Astrocyte (in vitro differentiated cells and primary cell): ENCODE data around the gene NELFB. TPM values are rescaled to one million over a fixed set of nuclear protein-coding genes. Genes with fewer than 3 reads are reported as not detected.
A peak's percentile ranks its signal among the peaks of the same experiment; 100 is the strongest.

Experiments
- DNase-seq: peaks from one replicate; pipeline ENCODE4 v3.0.0-alpha.2; 2010; ENCODE audit warnings: low read depth
- FAIRE-seq: peaks from 2 replicates; lab custom pipeline; 2011; peaks lifted over from hg19 to GRCh38; lab: Jason Lieb, UNC
- H2AFZ ChIP-seq: 2 replicates; pipeline ENCODE4 v1.6.0; 2012; ENCODE audit warnings: low read depth, low read length, inconsistent platforms
- H3K27ac ChIP-seq: 2 replicates; pipeline ENCODE4 v1.5.1; 2011; ENCODE audit warnings: low read depth, low read length, inconsistent platforms
- H3K27me3 ChIP-seq: 2 replicates; pipeline ENCODE4 v1.6.0; 2011; ENCODE audit warnings: low read length, inconsistent platforms; ENCODE audit not compliant: insufficient read depth
- H3K36me3 ChIP-seq: 2 replicates; pipeline ENCODE4 v1.5.1; 2011; ENCODE audit warnings: low read length, inconsistent platforms; ENCODE audit not compliant: insufficient read depth
- H3K4me1 ChIP-seq: 2 replicates; pipeline ENCODE4 v1.5.1; 2011; ENCODE audit warnings: low read length, inconsistent platforms; ENCODE audit not compliant: insufficient read depth
- H3K4me2 ChIP-seq: 2 replicates; pipeline ENCODE4 v1.6.0; 2012; ENCODE audit warnings: low read length, inconsistent platforms
- H3K4me3 ChIP-seq: 2 replicates; pipeline ENCODE4 v1.5.1; 2011; ENCODE audit warnings: low read depth, mild to moderate bottlenecking, low read length, inconsistent platforms; ENCODE audit not compliant: insufficient read depth
- H3K79me2 ChIP-seq: 2 replicates; pipeline ENCODE4 v1.6.0; 2012; ENCODE audit warnings: mild to moderate bottlenecking, low read length, inconsistent platforms; ENCODE audit not compliant: insufficient read depth
- H3K9ac ChIP-seq: 2 replicates; pipeline ENCODE4 v1.6.0; 2012; ENCODE audit warnings: mild to moderate bottlenecking, low read length, inconsistent platforms
- H3K9me3 ChIP-seq: 2 replicates; pipeline ENCODE4 v1.5.1; 2012; ENCODE audit warnings: low read depth, mild to moderate bottlenecking, low read length, inconsistent platforms; ENCODE audit not compliant: insufficient read depth
- H4K20me1 ChIP-seq: 2 replicates; pipeline ENCODE4 v1.6.0; 2012; ENCODE audit warnings: low read length, inconsistent platforms; ENCODE audit not compliant: insufficient read depth
- H3K27ac Mint-ChIP-seq: one replicate; pipeline ENCODE4 v1.8.0; 2021; ENCODE audit warnings: mild to moderate bottlenecking, mixed read lengths; ENCODE audit not compliant: unreplicated experiment
- H3K27me3 Mint-ChIP-seq: one replicate; pipeline ENCODE4 v1.8.0; 2021; ENCODE audit warnings: low read depth, mixed read lengths; ENCODE audit not compliant: unreplicated experiment
- H3K36me3 Mint-ChIP-seq: one replicate; pipeline ENCODE4 v1.8.0; 2021; ENCODE audit warnings: low read depth, mixed read lengths; ENCODE audit not compliant: unreplicated experiment
- H3K4me1 Mint-ChIP-seq: one replicate; pipeline ENCODE4 v1.8.0; 2021; ENCODE audit warnings: low read depth, mixed read lengths; ENCODE audit not compliant: unreplicated experiment
- H3K4me3 Mint-ChIP-seq: one replicate; pipeline ENCODE4 v1.8.0; 2021; ENCODE audit warnings: mild to moderate bottlenecking, moderate library complexity, mixed read lengths; ENCODE audit not compliant: unreplicated experiment
- H3K9me3 Mint-ChIP-seq: one replicate; pipeline ENCODE4 v1.8.0; 2021; ENCODE audit warnings: mild to moderate bottlenecking, mixed read lengths; ENCODE audit not compliant: unreplicated experiment
- EZH2 ChIP-seq: IDR thresholded peaks from 2 replicates; pipeline ENCODE4 v1.6.1; 2012; ENCODE audit warnings: mild to moderate bottlenecking, low read length, inconsistent platforms; ENCODE audit not compliant: insufficient read depth
- total RNA-seq: library from RNA; stranded (reverse); gene quantifications from 2 replicates; pipeline ENCODE4 v1.2.1, GENCODE V29; 2021
- TF ChIP-seq, protein P1 (sequence below): IDR thresholded peaks from 2 replicates; pipeline ENCODE4 v1.5.1; 2011; ENCODE audit warnings: low read depth, mild to moderate bottlenecking, inconsistent platforms, low read length, moderate library complexity; ENCODE audit not compliant: insufficient read depth

Gene NELFB
- total RNA-seq, 1 donor from 2014 or later = 48.9 TPM

DNA sequence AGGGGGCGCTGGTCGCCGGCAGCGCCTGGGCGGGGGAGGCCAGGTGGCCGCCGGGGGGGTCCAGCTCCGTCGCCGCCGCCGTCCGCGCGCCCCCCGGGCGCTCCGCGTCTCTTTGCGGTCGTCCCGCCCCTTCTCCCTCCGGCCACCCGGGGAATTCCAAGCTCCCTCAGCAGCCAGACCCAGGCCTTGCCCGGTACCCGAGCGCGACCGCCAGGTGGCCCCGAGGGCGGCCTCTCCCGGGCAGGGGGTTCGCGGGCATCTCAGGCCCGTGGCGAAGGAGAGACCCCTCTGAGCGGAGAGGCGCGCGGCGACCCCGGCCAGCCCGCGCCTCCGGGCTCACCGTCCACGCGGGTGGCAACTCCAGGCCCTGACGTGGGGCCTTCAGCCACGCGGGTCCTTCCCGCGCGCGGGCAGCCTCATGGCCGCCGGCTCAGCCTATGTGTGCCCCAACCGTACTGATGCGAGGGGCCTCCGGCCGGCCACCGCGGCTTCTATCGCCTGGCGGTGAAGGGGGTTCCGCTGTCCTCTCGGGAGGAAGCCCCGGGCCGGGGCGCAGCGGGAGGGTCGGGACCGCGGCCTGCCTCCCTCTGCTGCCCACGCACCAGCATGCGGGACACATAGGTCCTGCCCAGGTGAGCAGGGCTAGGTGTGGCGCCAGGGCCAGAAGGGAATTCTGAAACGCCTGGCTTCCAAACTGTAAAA, 47.5 kb downstream of the NELFB start:
- Mint-ChIP-seq H3K36me3 (no peaks in the 10 kb centered on the region), H3K4me3 (no peak overlapping the region), H3K9me3 (no peaks in the 10 kb centered on the region), H3K27ac (no peak overlapping the region), H3K4me1 (peaks cover 5% of the 10 kb centered on the region), H3K27me3 (no peaks in the 10 kb centered on the region)
- no peaks in the 10 kb centered on the region for H3K9me3 ChIP-seq
- no peak overlapping the region for H3K27ac ChIP-seq
- DNase-seq (peak; percentile 27), FAIRE-seq (no peak)
- TF ChIP-seq, protein P1, sequence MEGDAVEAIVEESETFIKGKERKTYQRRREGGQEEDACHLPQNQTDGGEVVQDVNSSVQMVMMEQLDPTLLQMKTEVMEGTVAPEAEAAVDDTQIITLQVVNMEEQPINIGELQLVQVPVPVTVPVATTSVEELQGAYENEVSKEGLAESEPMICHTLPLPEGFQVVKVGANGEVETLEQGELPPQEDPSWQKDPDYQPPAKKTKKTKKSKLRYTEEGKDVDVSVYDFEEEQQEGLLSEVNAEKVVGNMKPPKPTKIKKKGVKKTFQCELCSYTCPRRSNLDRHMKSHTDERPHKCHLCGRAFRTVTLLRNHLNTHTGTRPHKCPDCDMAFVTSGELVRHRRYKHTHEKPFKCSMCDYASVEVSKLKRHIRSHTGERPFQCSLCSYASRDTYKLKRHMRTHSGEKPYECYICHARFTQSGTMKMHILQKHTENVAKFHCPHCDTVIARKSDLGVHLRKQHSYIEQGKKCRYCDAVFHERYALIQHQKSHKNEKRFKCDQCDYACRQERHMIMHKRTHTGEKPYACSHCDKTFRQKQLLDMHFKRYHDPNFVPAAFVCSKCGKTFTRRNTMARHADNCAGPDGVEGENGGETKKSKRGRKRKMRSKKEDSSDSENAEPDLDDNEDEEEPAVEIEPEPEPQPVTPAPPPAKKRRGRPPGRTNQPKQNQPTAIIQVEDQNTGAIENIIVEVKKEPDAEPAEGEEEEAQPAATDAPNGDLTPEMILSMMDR = peak; percentile 10
- no peak for TF ChIP-seq EZH2
- H3K4me2 ChIP-seq = peak overlapping the region; percentile 88
- H3K36me3 ChIP-seq = no peaks in the 10 kb centered on the region
- H3K27me3 ChIP-seq = peaks cover 8% of the 10 kb centered on the region
- no peaks in the 10 kb centered on the region for H3K79me2 ChIP-seq
- peak overlapping the region; percentile 48 for H3K9ac ChIP-seq
- H4K20me1 ChIP-seq = peaks cover 3% of the 10 kb centered on the region
- peak overlapping the region; percentile 38 for H3K4me3 ChIP-seq
- peaks cover 41% of the 10 kb centered on the region for H3K4me1 ChIP-seq
- H2AFZ ChIP-seq = peak overlapping the region; percentile 71

DNA sequence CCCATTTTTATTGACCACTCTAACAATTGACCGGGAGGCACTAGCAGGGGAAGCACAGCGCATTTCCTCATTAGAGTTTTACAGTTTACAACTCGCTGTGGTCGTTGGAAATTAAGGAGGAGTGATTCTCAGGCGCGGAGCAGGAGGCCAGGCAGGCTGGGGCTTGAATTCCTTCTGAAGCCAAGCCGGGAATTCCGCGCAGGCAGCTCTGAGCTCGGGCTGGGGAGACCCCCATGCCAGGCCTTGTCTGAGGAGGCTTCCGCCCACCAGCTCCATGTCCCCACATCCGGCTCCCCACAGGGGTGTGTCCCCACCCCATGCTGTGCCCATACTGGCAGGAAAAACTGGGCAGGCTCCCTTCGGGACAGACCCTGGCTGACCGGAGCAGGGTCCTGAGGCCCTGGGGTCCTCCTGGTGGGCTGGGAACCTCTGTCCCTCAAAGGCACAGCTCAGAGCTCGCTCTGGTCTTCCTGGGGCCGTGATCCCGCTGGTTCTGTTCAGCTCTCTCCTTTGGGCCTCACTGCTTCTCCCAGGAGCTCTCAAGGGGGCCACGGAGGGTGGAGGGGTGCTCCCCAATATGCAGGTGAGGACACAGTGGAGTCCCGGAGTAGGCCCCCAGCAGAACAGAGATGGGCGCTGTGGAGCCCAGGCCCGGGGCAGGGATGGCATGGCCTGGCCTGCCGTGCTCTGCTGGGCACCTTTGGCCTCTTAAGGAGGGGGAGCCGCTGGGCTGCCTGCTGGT, 48.2 kb downstream of the NELFB start:
- peaks cover 36% of the 10 kb centered on the region for H3K4me1 ChIP-seq
- H3K9me3 ChIP-seq = no peaks in the 10 kb centered on the region
- peaks cover 3% of the 10 kb centered on the region for H4K20me1 ChIP-seq
- Mint-ChIP-seq H3K36me3 (no peaks in the 10 kb centered on the region), H3K9me3 (no peaks in the 10 kb centered on the region), H3K27ac (no peak overlapping the region), H3K27me3 (peaks cover 2% of the 10 kb centered on the region), H3K4me1 (peaks cover 5% of the 10 kb centered on the region), H3K4me3 (no peak overlapping the region)
- FAIRE-seq (no peak), DNase-seq (no peak)
- H3K27me3 ChIP-seq = peaks cover 8% of the 10 kb centered on the region
- H3K36me3 ChIP-seq = no peaks in the 10 kb centered on the region
- peak overlapping the region; percentile 88 for H3K4me2 ChIP-seq
- H3K27ac ChIP-seq = no peak overlapping the region
- H3K9ac ChIP-seq = no peak overlapping the region
- H3K4me3 ChIP-seq = no peak overlapping the region
- TF ChIP-seq, protein P1 = no peak
- TF ChIP-seq EZH2 = no peak
- peak overlapping the region; percentile 71 for H2AFZ ChIP-seq
- no peaks in the 10 kb centered on the region for H3K79me2 ChIP-seq
